ENCODE results near the gene RASGRF1.

The RASGRF1 gene

DNA sequence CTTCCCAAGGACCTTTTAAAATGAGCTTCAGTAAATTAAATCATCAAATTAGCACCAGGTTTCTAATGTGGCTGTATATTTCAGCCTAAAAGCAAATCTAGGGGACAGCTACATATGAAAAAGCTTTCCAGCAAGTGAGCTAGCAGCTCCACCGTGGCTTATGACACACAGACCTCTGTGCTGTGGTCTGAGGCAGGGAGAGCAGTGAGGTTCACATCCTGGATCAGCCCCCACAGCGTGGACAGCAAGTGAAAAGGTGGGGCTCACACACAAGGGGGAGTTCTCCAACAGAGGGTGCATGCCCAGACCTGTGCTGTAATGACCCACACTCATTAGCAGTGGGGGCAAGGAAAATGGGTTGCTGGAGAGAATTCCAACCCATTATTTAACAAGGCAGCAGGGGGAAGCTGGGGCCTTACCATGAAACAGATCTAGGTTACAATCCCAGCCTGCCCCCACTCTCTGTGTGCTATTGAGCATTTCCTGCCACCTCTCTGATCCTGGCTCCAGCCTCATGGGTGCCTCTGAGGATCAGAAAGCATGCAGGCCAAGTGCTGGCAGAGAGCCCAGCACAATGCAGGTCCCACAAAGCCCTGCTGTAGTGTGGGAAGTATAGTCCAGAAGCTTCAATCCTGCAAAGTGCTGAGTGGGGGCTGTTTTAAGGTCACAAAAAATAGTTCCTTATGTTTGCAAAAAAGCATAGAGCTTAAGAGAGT lies 48.2 kb downstream of the RASGRF1 start:
- H3K4me3 ChIP-seq (ENCODE audit: low read length) = no peak overlapping the region
- H3K9ac ChIP-seq (ENCODE audit: low read length) = no peak overlapping the region
- no peaks in the 10 kb centered on the region for H3K27me3 ChIP-seq (ENCODE audit: control insufficient read depth, insufficient read depth, low read length)
- no peak overlapping the region for H3K27ac ChIP-seq (ENCODE audit: low read depth, low read length)
- H3K36me3 ChIP-seq (ENCODE audit: control insufficient read depth, insufficient read depth, low read length) = no peaks in the 10 kb centered on the region
- no peaks in the 10 kb centered on the region for H3K4me1 ChIP-seq (ENCODE audit: control insufficient read depth, insufficient read depth, low read length)

- Histone ChIP-seq H3K9ac (ENCODE audit: low read length) (no peak overlapping the region), H3K4me1 (ENCODE audit: control insufficient read depth, insufficient read depth, low read length) (no peaks in the 10 kb centered on the region), H3K36me3 (ENCODE audit: control insufficient read depth, insufficient read depth, low read length) (no peaks in the 10 kb centered on the region), H3K27me3 (ENCODE audit: control insufficient read depth, insufficient read depth, low read length) (no peaks in the 10 kb centered on the region), H3K4me3 (ENCODE audit: low read length) (no peak overlapping the region), H3K27ac (ENCODE audit: low read depth, low read length) (no peak overlapping the region)
These were observed 48.9 kb downstream of the RASGRF1 start for GRCh38 chr15:79041601-79042168.

- Histone ChIP-seq H3K9ac (ENCODE audit: low read length) (no peak overlapping the region), H3K27me3 (ENCODE audit: control insufficient read depth, insufficient read depth, low read length) (no peaks in the 10 kb centered on the region), H3K4me3 (ENCODE audit: low read length) (no peak overlapping the region), H3K4me1 (ENCODE audit: control insufficient read depth, insufficient read depth, low read length) (no peaks in the 10 kb centered on the region), H3K36me3 (ENCODE audit: control insufficient read depth, insufficient read depth, low read length) (no peaks in the 10 kb centered on the region), H3K27ac (ENCODE audit: low read depth, low read length) (no peak overlapping the region)
These were observed 52.7 kb downstream of the RASGRF1 start for GRCh38 chr15:79037848-79038247.

- H3K4me3 ChIP-seq (ENCODE audit: low read length) = no peak overlapping the region
- H3K9ac ChIP-seq (ENCODE audit: low read length) = no peak overlapping the region
- H3K4me1 ChIP-seq (ENCODE audit: control insufficient read depth, insufficient read depth, low read length) = no peaks in the 10 kb centered on the region
- no peak overlapping the region for H3K27ac ChIP-seq (ENCODE audit: low read depth, low read length)
- H3K36me3 ChIP-seq (ENCODE audit: control insufficient read depth, insufficient read depth, low read length) = no peaks in the 10 kb centered on the region
- H3K27me3 ChIP-seq (ENCODE audit: control insufficient read depth, insufficient read depth, low read length) = no peaks in the 10 kb centered on the region
These were observed 54.3 kb downstream of the RASGRF1 start for GRCh38 chr15:79036323-79036722.

DNA sequence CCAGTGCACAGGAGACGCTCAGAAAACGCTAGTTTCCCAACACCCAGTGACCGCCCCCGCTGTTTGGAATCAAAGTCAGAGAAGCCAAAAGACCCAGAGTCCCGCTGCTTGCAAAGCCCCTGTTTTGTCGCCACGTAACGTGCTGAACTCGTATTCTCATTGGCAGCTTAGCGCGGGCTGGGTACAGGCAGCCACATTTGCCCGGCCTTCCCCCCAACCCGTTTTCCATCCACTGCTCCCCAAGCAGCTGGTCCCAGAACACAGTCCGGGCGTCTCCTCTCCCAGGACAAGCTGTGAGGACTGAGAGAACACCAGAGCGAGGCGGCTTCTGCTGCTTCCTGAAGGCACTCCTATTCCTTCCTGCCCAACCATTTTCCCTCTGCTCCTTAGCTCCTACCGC lies 54.8 kb downstream of the RASGRF1 start:
- Histone ChIP-seq H3K27me3 (ENCODE audit: control insufficient read depth, insufficient read depth, low read length) (no peaks in the 10 kb centered on the region), H3K4me3 (ENCODE audit: low read length) (no peak overlapping the region), H3K27ac (ENCODE audit: low read depth, low read length) (no peak overlapping the region), H3K9ac (ENCODE audit: low read length) (no peak overlapping the region), H3K4me1 (ENCODE audit: control insufficient read depth, insufficient read depth, low read length) (no peaks in the 10 kb centered on the region), H3K36me3 (ENCODE audit: control insufficient read depth, insufficient read depth, low read length) (no peaks in the 10 kb centered on the region)

DNA sequence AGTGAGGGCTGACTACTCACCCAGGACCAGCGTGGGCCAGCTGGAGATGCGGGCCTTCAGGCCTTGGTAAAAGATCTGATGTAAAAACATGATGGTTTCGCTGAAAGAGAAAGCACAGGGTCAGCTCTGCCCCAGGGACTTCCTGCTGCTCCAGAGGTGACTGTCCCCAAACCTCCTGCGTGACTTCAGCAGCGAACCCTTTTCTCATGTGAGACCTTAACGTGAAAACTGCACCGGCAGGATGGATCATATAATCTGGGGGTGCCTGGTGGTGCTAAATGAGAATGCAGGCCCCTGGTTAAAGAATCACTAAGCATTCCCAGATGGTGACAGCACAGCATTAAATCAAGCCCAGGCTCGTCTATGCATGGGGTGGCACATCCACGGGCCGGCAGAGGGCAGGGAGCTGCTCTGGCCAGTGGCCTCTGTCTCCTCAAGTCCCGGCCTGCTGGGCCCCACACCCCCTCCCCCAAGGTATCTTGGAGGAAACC lies 55.4 kb downstream of the RASGRF1 start:
- H3K36me3 ChIP-seq (ENCODE audit: control insufficient read depth, insufficient read depth, low read length) = no peaks in the 10 kb centered on the region
- H3K4me1 ChIP-seq (ENCODE audit: control insufficient read depth, insufficient read depth, low read length) = no peaks in the 10 kb centered on the region
- no peak overlapping the region for H3K4me3 ChIP-seq (ENCODE audit: low read length)
- no peak overlapping the region for H3K27ac ChIP-seq (ENCODE audit: low read depth, low read length)
- no peaks in the 10 kb centered on the region for H3K27me3 ChIP-seq (ENCODE audit: control insufficient read depth, insufficient read depth, low read length)
- no peak overlapping the region for H3K9ac ChIP-seq (ENCODE audit: low read length)

DNA sequence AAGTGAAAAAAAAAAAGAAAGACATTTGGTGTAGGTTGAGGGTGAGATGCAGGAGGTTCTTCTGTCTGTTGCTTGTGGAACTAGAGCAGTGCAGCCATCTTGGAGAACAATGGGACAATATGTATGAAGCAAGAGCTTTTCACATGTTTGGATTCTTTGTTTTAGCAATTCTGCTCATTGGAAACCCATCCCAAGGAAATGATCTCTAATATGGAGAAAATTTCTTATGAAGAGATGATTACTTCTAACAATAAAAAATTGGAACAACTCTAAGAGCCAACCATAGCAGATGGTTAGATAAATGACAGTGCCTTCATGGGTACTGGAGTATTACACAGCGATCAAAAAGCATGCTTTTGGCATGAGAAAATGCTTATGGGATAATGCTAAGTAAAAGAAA lies 56.3 kb downstream of the RASGRF1 start:
- H3K4me3 ChIP-seq (ENCODE audit: low read length) = no peak overlapping the region
- no peak overlapping the region for H3K27ac ChIP-seq (ENCODE audit: low read depth, low read length)
- H3K27me3 ChIP-seq (ENCODE audit: control insufficient read depth, insufficient read depth, low read length) = no peaks in the 10 kb centered on the region
- no peaks in the 10 kb centered on the region for H3K4me1 ChIP-seq (ENCODE audit: control insufficient read depth, insufficient read depth, low read length)
- H3K36me3 ChIP-seq (ENCODE audit: control insufficient read depth, insufficient read depth, low read length) = no peaks in the 10 kb centered on the region
- H3K9ac ChIP-seq (ENCODE audit: low read length) = no peak overlapping the region

- no peaks in the 10 kb centered on the region for H3K4me1 ChIP-seq (ENCODE audit: control insufficient read depth, insufficient read depth, low read length)
- H3K27me3 ChIP-seq (ENCODE audit: control insufficient read depth, insufficient read depth, low read length) = no peaks in the 10 kb centered on the region
- H3K4me3 ChIP-seq (ENCODE audit: low read length) = no peak overlapping the region
- no peaks in the 10 kb centered on the region for H3K36me3 ChIP-seq (ENCODE audit: control insufficient read depth, insufficient read depth, low read length)
- no peak overlapping the region for H3K27ac ChIP-seq (ENCODE audit: low read depth, low read length)
- H3K9ac ChIP-seq (ENCODE audit: low read length) = no peak overlapping the region
These were observed 57.9 kb downstream of the RASGRF1 start for GRCh38 chr15:79032656-79033055.

DNA sequence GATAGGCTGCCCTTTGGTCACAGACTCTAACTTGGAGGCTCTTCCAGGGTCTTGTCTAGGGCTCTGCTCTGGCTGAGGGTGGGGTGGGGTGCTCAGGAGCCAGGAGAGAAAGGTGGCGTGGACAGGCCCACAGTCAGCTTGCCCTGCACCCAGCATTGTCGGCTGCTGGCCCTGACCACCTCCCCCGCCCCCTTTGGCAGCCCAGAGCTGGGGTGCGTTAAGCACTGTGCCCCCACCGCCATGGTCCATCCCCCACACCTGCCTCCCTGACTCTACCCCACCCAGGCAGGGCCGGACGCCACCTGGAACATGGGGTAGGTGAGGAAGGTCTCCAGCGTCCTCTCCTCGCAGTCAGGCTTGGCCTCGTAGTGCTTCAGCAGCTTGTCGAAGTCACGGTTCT lies 58.8 kb downstream of the RASGRF1 start:
- Histone ChIP-seq H3K4me3 (ENCODE audit: low read length) (no peak overlapping the region), H3K36me3 (ENCODE audit: control insufficient read depth, insufficient read depth, low read length) (no peaks in the 10 kb centered on the region), H3K9ac (ENCODE audit: low read length) (no peak overlapping the region), H3K27ac (ENCODE audit: low read depth, low read length) (no peak overlapping the region), H3K27me3 (ENCODE audit: control insufficient read depth, insufficient read depth, low read length) (no peaks in the 10 kb centered on the region), H3K4me1 (ENCODE audit: control insufficient read depth, insufficient read depth, low read length) (no peaks in the 10 kb centered on the region)

DNA sequence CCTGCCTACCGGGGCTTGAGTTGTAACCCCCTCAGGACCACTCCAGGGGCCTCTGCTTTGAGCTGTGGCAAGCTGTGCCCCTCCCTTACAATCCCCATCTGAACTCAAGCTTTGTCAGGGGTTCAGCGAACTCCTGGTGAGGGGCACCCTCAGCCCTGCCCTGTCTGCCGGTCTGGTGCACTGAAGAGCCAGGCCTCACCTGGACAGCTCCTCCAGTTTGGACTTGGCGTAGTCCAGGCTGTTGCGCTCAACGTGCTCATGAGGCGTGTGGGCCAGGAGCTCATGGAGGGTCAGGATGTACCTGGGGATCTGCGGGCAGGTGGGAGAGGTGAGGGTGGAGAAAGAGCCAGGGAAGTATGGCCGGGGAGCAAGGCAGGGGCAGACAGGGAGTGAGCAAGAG lies 59.4 kb downstream of the RASGRF1 start:
- Histone ChIP-seq H3K36me3 (ENCODE audit: control insufficient read depth, insufficient read depth, low read length) (no peaks in the 10 kb centered on the region), H3K27me3 (ENCODE audit: control insufficient read depth, insufficient read depth, low read length) (no peaks in the 10 kb centered on the region), H3K4me3 (ENCODE audit: low read length) (no peak overlapping the region)

DNA sequence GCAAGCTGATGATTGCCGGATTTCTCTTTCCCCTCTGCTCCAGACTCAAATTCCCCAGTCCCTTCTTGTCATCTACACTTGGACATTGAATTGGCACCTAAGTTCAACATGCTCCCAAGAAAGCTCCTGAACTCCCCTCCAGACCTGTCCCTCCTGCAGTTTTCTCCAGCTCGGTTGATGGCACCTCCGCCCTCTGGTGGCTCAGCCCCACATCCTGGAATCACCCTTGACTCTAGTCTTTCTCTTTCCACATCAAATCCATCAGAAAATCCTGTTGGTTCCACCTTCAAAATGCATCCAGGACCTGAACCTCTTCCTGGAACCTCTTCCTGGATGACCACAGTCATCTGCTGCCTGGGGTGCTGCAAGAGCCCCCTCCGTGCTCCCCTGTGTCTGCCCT lies 60.1 kb downstream of the RASGRF1 start:
- Histone ChIP-seq H3K27ac (ENCODE audit: low read depth, low read length) (no peak overlapping the region), H3K9ac (ENCODE audit: low read length) (no peak overlapping the region), H3K4me1 (ENCODE audit: control insufficient read depth, insufficient read depth, low read length) (no peaks in the 10 kb centered on the region), H3K4me3 (ENCODE audit: low read length) (no peak overlapping the region), H3K36me3 (ENCODE audit: control insufficient read depth, insufficient read depth, low read length) (no peaks in the 10 kb centered on the region), H3K27me3 (ENCODE audit: control insufficient read depth, insufficient read depth, low read length) (no peaks in the 10 kb centered on the region)

More for the DNA sequence above, 59.4 kb downstream of the RASGRF1 start:
- no peak overlapping the region for H3K27ac ChIP-seq (ENCODE audit: low read depth, low read length)
- no peaks in the 10 kb centered on the region for H3K4me1 ChIP-seq (ENCODE audit: control insufficient read depth, insufficient read depth, low read length)
- no peak overlapping the region for H3K9ac ChIP-seq (ENCODE audit: low read length)

DNA sequence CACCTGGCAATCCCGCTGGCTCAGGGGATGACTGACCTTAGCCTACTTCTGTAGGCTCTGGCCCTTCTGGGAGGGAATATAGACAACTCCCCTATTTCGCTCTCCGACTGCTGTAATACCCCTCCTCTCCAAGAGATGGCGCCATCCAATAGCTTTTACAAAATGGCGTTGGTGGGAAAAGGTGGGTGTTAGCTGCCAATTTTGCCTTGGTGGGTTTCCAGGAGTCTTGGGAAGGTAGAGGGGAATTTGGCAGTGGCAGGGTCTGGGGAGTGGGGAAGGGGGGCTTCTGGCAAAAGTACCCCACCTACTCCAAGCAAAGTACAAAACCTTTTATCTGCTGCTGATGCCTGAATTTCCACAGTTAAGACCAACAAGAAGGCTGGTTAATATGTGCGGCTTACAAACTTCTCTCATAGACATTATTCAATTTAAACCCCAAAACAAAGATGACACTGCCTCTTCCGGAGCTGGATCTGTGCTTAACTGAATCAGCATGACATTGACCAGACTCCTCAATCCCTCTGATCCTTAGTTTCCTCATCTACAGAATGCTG lies 62.1 kb downstream of the RASGRF1 start:
- Histone ChIP-seq H3K27me3 (ENCODE audit: control insufficient read depth, insufficient read depth, low read length) (no peaks in the 10 kb centered on the region), H3K4me1 (ENCODE audit: control insufficient read depth, insufficient read depth, low read length) (no peaks in the 10 kb centered on the region), H3K4me3 (ENCODE audit: low read length) (no peak overlapping the region), H3K27ac (ENCODE audit: low read depth, low read length) (no peak overlapping the region), H3K36me3 (ENCODE audit: control insufficient read depth, insufficient read depth, low read length) (no peaks in the 10 kb centered on the region), H3K9ac (ENCODE audit: low read length) (no peak overlapping the region)
